HTERT RPE-1 (cell line): Measurements from ENCODE around the gene RAB20.
"Not testable (repeated sequence)": the region's sequence is repeated elsewhere in the genome, so short reads cannot be mapped to it uniquely, and the experiment has no call there.

ENCODE experiments used
- in situ Hi-C: fragments of 300-500 bp; cut with MboI; formaldehyde crosslinking; loops from 4 replicates; pipeline ENCODE4 v1.14.3; 2020; ENCODE audit warnings: low sequenced_read_pairs

Gene RAB20

GRCh38 chr13:110555601-110556223, 5.8 kb downstream of the RAB20 start:
- in situ Hi-C loops: no loop called here

GRCh38 chr13:110554946-110555345, 6.6 kb downstream of the RAB20 start:
- in situ Hi-C loops: no loop called here

DNA sequence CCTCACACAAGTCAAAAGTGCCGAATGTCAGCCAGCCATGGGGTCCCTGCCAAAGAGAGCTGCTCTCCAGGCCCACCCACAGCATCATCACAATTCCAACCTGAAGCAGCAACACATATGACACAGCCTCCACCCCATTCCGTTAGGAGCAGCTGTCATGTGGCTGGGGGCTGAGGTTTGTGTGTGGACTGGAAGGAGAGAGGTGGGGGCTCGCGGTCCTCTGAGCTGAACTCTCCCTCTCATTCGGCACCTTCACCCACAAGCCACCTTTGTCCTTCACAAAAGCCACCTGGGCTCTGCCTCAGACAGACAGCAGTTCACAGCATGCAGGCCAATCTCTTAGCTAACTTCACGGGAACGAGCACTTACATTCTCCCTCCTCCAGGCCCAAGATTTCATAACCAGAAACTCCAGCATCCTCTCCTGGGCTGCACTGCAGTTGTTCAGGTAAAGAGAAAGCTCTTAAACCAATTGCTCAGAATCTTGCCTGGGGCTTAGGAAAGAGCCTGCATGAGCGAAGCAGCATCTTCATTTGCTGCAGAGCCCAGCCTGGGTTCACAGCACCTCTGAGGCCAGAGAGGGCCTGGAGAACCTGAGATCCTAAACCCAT, 7.2 kb downstream of the RAB20 start:
- in situ Hi-C loops: no loop called here

GRCh38 chr13:110553417-110553816, 8.1 kb downstream of the RAB20 start:
- in situ Hi-C loops: no loop called here

GRCh38 chr13:110552767-110553166, 8.8 kb downstream of the RAB20 start:
- in situ Hi-C loops: no loop called here

DNA sequence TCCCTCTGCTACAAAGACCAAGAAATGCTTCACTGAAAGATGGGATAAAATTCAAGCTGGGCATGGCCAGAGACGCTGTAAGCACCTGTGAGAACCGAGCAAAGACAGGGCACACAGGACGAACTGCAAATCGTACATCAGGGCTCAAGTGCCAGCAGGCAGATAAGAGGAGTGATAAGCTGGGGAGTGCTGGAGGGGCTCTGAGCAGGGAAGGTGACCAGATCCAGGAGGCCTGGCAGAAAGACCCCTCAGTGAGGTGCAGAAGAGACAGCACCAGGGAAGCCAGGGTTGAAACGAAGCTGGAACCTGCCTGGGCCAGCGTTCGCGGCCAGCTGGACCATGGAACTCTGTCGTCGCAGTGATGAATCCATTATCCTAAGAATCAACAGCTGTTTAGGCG, 10.2 kb downstream of the RAB20 start:
- in situ Hi-C loops: no loop called here

- in situ Hi-C loops: no loop called here
These were observed 11.7 kb downstream of the RAB20 start for GRCh38 chr13:110549795-110550160.

DNA sequence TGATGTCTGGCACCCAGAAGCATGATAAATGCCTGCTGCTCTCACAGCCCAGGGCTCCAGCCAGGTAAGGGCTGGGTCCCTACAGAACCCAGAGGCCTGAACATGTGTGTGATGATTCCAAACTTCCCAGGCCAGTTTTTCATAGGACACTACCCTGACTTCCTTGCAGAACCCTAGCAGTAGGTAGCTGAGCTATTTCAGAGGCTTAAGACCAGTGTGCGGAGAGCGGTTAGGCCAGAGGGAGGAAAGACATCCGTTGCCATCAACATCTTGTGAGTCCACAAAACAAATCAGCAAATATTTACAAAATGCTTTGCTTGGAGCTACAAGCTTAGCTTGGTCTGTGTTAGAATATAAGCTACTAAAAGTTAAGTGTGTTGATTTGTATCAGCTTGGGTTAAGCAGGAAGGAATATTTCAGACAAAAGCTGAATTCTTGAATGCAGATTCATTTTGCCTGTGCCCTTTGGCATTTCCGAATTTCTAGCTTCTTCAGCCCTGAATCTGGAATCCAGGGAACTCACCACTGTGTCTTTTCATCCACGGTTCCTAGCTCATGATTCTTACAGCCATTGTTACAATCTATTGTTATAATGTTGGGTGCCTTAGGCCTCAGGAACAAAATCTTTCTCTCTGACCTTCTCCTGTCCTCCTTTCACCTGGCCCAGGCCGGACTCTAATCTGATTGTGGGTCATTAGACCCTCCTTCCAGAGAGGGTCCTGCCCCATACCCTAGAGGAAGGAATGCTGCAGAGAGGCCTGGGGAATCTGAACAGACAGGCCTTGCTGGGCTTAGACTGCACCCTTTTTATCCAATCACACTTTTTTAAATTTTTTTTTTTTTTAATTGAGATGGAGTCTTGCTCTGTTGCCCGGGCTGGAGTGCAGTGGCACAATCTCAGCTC, 12.4 kb downstream of the RAB20 start:
- in situ Hi-C loops: no loop called here

DNA sequence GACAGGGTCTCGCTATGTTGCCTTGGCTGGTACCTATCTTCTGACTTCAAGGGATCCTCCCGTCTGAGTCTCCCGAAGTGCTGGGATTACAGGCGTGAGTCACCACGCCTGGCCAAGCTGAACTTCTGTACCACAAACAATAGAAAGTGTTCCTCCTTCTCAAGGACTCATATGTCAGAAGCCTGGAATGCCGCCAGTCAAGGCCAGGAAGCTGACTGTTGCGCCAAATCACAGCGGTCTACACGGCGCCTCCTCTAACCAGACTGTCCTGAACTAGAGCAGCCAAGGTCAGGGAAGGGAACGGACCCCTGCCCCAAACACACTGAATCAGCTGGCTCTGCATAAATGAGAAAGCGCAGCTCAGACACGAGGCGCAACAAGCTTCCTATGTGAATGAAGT, 14.6 kb downstream of the RAB20 start:
- in situ Hi-C loops: no loop called here

- in situ Hi-C loops: no loop called here
These were observed 15.1 kb downstream of the RAB20 start for GRCh38 chr13:110546378-110546777.

- in situ Hi-C loops: no loop called here
These were observed 19.2 kb downstream of the RAB20 start for GRCh38 chr13:110542169-110542796.

GRCh38 chr13:110541526-110541920, 20.0 kb downstream of the RAB20 start:
- in situ Hi-C loops: no loop called here

GRCh38 chr13:110540871-110541525, 20.5 kb downstream of the RAB20 start:
- in situ Hi-C loops: no loop called here

- in situ Hi-C loops: no loop called here
These were observed 21.6 kb downstream of the RAB20 start for GRCh38 chr13:110539894-110540293.

- in situ Hi-C loops: no loop called here
These were observed 22.9 kb downstream of the RAB20 start for GRCh38 chr13:110538632-110539031.

- in situ Hi-C loops: no loop called here
These were observed 25.4 kb downstream of the RAB20 start for GRCh38 chr13:110536006-110536693.

- in situ Hi-C loops: no loop called here
These were observed 26.0 kb downstream of the RAB20 start for GRCh38 chr13:110535526-110535925.

GRCh38 chr13:110533771-110534670, 27.5 kb downstream of the RAB20 start:
- in situ Hi-C loops: no loop called here

DNA sequence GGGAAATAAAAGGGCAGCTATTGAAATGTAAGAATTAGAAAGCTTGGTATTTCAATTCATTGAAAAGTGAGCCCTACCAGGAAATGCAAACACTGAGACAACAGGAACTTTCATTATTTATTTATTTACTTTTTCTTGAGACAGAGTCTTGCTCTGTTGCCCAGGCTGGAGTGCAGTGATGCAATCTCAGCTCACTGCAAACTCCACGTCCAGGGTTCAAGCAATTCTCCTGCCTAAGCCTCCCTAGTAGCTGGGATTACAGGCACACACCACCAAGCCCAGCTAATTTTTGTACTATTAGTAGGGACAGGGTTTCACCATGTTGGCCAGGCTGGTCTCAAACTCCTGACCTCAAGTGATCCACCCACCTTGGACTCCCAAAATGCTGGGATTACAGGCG, 29.3 kb downstream of the RAB20 start:
- in situ Hi-C loops: not testable (repeated sequence)
